Keratinocyte (primary cell): ENCODE data around the gene MAN1C1. TPM values are rescaled to one million over a fixed set of nuclear protein-coding genes. Genes with fewer than 3 reads are reported as not detected.

Experiments
- DNase-seq: peaks from one replicate; pipeline ENCODE4 v3.0.0-alpha.2; 2011; ENCODE audit warnings: low read depth, missing footprints, low spot score
- FAIRE-seq: peaks from 2 replicates; lab custom pipeline; 2011; peaks lifted over from hg19 to GRCh38; lab: Jason Lieb, UNC
- H2AFZ ChIP-seq: 2 replicates; pipeline ENCODE4 v1.6.0; 2012; ENCODE audit warnings: low read length, control low read depth, inconsistent platforms; ENCODE audit not compliant: control insufficient read depth
- H3K27ac ChIP-seq: 2 replicates; pipeline ENCODE4 v1.5.1; 2011; ENCODE audit warnings: low read length; ENCODE audit not compliant: control insufficient read depth, insufficient read depth
- H3K27me3 ChIP-seq: 3 replicates; pipeline ENCODE4 v1.6.0; 2011; ENCODE audit warnings: low read length; ENCODE audit not compliant: control insufficient read depth, insufficient read depth; ENCODE audit errors: extremely low read depth
- H3K36me3 ChIP-seq, 2 experiments: 2 replicates in 1 of 2; 3 replicates in 1 of 2; pipeline ENCODE4 v1.5.1; 2011; ENCODE audit warnings: low read length in 2 of 2, mild to moderate bottlenecking in 1 of 2; ENCODE audit not compliant: control insufficient read depth in 2 of 2, insufficient read depth in 2 of 2; ENCODE audit errors: extremely low read depth in 1 of 2
- H3K4me1 ChIP-seq: 3 replicates; pipeline ENCODE4 v1.5.1; 2011; ENCODE audit warnings: low read length; ENCODE audit not compliant: control insufficient read depth, insufficient read depth; ENCODE audit errors: extremely low read depth
- H3K4me2 ChIP-seq: 3 replicates; pipeline ENCODE4 v1.6.0; 2011; ENCODE audit warnings: low read depth, low read length; ENCODE audit not compliant: control insufficient read depth, insufficient read depth; ENCODE audit errors: extremely low read depth
- H3K4me3 ChIP-seq, 3 experiments: fragments of 200-600 bp in 1 of 3; sonication (generic) in 1 of 3; 2 replicates in 2 of 3; 3 replicates in 1 of 3; pipeline ENCODE4 v1.5.1; 2011 to 2016; ENCODE audit warnings: low read length in 3 of 3, mild to moderate bottlenecking in 3 of 3, control low read depth in 2 of 3, inconsistent platforms in 1 of 3, low read depth in 1 of 3, mixed read lengths in 1 of 3, mixed run types in 1 of 3, moderate library complexity in 1 of 3; ENCODE audit not compliant: control insufficient read depth in 2 of 3, insufficient read depth in 2 of 3; ENCODE audit errors: extremely low read depth in 1 of 3
- H3K79me2 ChIP-seq: 2 replicates; pipeline ENCODE4 v1.6.0; 2012; ENCODE audit warnings: low read length; ENCODE audit not compliant: control insufficient read depth, insufficient read depth
- H3K9ac ChIP-seq: 3 replicates; pipeline ENCODE4 v1.6.0; 2011; ENCODE audit warnings: low read length; ENCODE audit not compliant: control insufficient read depth, insufficient read depth; ENCODE audit errors: extremely low read depth
- H3K9me1 ChIP-seq: 3 replicates; pipeline ENCODE4 v1.6.0; 2011; ENCODE audit warnings: low read length; ENCODE audit not compliant: control insufficient read depth, insufficient read depth; ENCODE audit errors: extremely low read depth
- H3K9me3 ChIP-seq: 2 replicates; pipeline ENCODE4 v1.5.1; 2012; ENCODE audit warnings: low read depth, low read length; ENCODE audit not compliant: control insufficient read depth
- H4K20me1 ChIP-seq: 3 replicates; pipeline ENCODE4 v1.6.0; 2011; ENCODE audit warnings: low read length; ENCODE audit not compliant: control insufficient read depth, insufficient read depth; ENCODE audit errors: extremely low read depth
- CTCF ChIP-seq, 3 experiments: IDR thresholded peaks in 1 of 3; conservative IDR thresholded peaks in 1 of 3; optimal IDR thresholded peaks in 1 of 3; 2 replicates in 2 of 3; 3 replicates in 1 of 3; pipeline versions ENCODE3 to v1.5.1; 2011; ENCODE audit warnings: low read length in 3 of 3, mild to moderate bottlenecking in 3 of 3, moderate library complexity in 2 of 3, control low read depth in 1 of 3, inconsistent platforms in 1 of 3; ENCODE audit not compliant: insufficient read depth in 2 of 3; ENCODE audit errors: extremely low read depth in 1 of 3
- EZH2 ChIP-seq: IDR thresholded peaks from one replicate; pipeline ENCODE4 v1.6.1; 2012; ENCODE audit warnings: inconsistent platforms, mild to moderate bottlenecking, low read length, moderate library complexity
- dilution Hi-C: fragments of 300-500 bp; cut with MboI; formaldehyde crosslinking; loops from one replicate; pipeline ENCODE4 v1.7.0; 2020; ENCODE audit warnings: low sequenced_read_pairs; ENCODE audit not compliant: extremely low pct_ligation_motif_present
- polyA plus RNA-seq, 5 experiments: library from polyadenylated mRNA; depleted of rRNA in 3 of 5; stranded (reverse) in 3 of 5; stranded (forward) in 1 of 5; unstranded in 1 of 5; fragments of >200 nt; gene quantifications; 1 replicate in 1 of 5; 2 replicates in 3 of 5; 3 replicates in 1 of 5; pipeline versions ENCODE4 v1.2.1 to v1.2.3, GENCODE V29; 2011 to 2012; ENCODE audit warnings: missing spikeins in 2 of 5, low read depth in 1 of 5, low replicate concordance in 1 of 5

Gene MAN1C1
- polyA plus RNA-seq, 1 donor (not counting 4 experiments of a cell fraction or from before 2014, with no cell fraction given): 0.07 TPM

GRCh38 chr1:25772692-25773245 lies 156.2 kb downstream of the MAN1C1 start:
- H2AFZ ChIP-seq: no peak overlapping the region
- no peaks in the 10 kb centered on the region for H3K36me3 ChIP-seq
- no peak for FAIRE-seq
- H3K4me1 ChIP-seq: no peaks in the 10 kb centered on the region
- H3K9me1 ChIP-seq: no peaks in the 10 kb centered on the region
- H3K27ac ChIP-seq: no peak overlapping the region
- no peaks in the 10 kb centered on the region for H4K20me1 ChIP-seq
- no peak overlapping the region for H3K4me2 ChIP-seq
- no peak for TF ChIP-seq EZH2
- no peak for TF ChIP-seq CTCF (optimal IDR thresholded peaks at IDR 0.05 in 1 of 3, IDR thresholded peaks at IDR 0.05 in 1 of 3, conservative IDR thresholded peaks at IDR 0.05 in 1 of 3; ENCODE audit: extremely low read depth in 1 of 3, insufficient read depth in 2 of 3, low read length in 3 of 3)
- dilution Hi-C loops: no loop called here
- no peaks in the 10 kb centered on the region for H3K79me2 ChIP-seq
- no peak for DNase-seq
- no peaks in the 10 kb centered on the region for H3K9me3 ChIP-seq
- H3K27me3 ChIP-seq: peaks cover 16% of the 10 kb centered on the region
- H3K4me3 ChIP-seq: no peak overlapping the region
- no peak overlapping the region for H3K9ac ChIP-seq

DNA sequence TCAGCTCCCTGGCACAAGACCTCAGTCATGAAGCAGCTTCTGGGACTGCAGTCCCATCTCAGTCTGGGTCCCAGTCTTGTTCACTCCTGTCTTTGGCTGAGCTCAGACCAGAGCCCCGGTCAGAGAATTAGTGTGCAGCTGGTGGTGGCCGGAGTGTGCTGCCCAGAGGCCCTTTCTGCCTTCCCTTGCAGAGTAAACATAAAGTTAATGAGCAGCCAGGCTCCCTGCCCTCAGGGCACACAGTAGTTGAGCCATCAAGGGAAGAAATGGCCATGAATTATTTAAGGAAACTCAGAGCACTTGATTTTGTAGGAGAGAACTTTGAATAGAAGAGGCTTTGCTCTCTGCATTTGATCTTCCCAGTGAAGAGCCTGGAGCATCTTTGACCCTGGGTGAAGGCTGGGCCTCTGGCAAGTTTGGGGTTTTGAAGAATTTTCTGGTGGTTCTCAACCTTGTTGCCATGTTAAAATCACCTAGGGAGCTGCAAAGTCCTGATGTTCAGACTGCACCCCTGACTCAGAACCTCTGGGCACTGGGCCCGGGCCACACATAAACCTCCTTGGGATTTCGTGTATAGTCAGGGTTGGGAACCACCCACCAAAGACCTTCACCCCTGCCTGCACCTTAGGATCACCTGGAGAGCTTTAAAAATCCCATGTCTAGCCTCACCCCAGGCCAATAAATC lies 157.0 kb downstream of the MAN1C1 start:
- Histone ChIP-seq H3K36me3 (no peaks in the 10 kb centered on the region), H3K27ac (no peak overlapping the region), H3K4me3 (no peak overlapping the region), H3K4me1 (no peaks in the 10 kb centered on the region), H3K4me2 (no peak overlapping the region), H4K20me1 (no peaks in the 10 kb centered on the region), H3K9ac (no peak overlapping the region), H3K27me3 (peaks cover 16% of the 10 kb centered on the region), H2AFZ (no peak overlapping the region), H3K9me3 (no peaks in the 10 kb centered on the region), H3K9me1 (no peaks in the 10 kb centered on the region), H3K79me2 (no peaks in the 10 kb centered on the region)
- FAIRE-seq (no peak), DNase-seq (no peak)
- no peak for TF ChIP-seq CTCF (optimal IDR thresholded peaks at IDR 0.05 in 1 of 3, IDR thresholded peaks at IDR 0.05 in 1 of 3, conservative IDR thresholded peaks at IDR 0.05 in 1 of 3; ENCODE audit: extremely low read depth in 1 of 3, insufficient read depth in 2 of 3, low read length in 3 of 3)
- TF ChIP-seq EZH2: no peak
- dilution Hi-C loops: no loop called here
